Transverse colon (tissue), 3 donors: ENCODE measurements around the gene SEMA3C.

Experiments used
- CTCF ChIP-seq, 5 experiments: fragments of 200-600 bp in 3 of 5; fragments of 450-650 bp in 2 of 5; sonication (generic) in 3 of 5; IDR thresholded peaks; 1 replicate in 2 of 5; 2 replicates in 3 of 5; pipeline ENCODE4 v1.5.1; 2016 to 2017; ENCODE audit warnings: antibody characterized with exemption in 5 of 5, inconsistent platforms in 3 of 5, mild to moderate bottlenecking in 2 of 5, moderate library complexity in 1 of 5
- EP300 ChIP-seq: sonication (generic); formaldehyde crosslinking; IDR thresholded peaks from one replicate; pipeline ENCODE4 v1.6.1; 2017; ENCODE audit warnings: antibody characterized with exemption, low read depth
- POLR2A ChIP-seq: fragments of 450-650 bp; IDR thresholded peaks from one replicate; pipeline ENCODE4 v1.6.1; 2016; ENCODE audit warnings: antibody characterized with exemption, mild to moderate bottlenecking, moderate library complexity

- TF ChIP-seq POLR2A: peak; percentile 86
- peak in 1 of 5 experiments; percentile 13 for TF ChIP-seq CTCF (IDR thresholded peaks at IDR 0.05)
- TF ChIP-seq EP300: no peak
Observed at GRCh38 chr7:80918909-80919721, at the start of gene SEMA3C.
